Left renal pelvis (tissue), 4 donors: ENCODE results near the gene ANAPC10. TPM values are rescaled to one million over a fixed set of nuclear protein-coding genes. Genes with fewer than 3 reads are reported as not detected.

Experiments used
- polyA plus RNA-seq, 4 donors: library from polyadenylated mRNA; unstranded; fragments of 120-200 nt; gene quantifications; one replicate each; pipeline ENCODE4 v1.2.1, GENCODE V29; 2013; ENCODE audit not compliant: insufficient read length in 4 of 4

The ANAPC10 gene
- polyA plus RNA-seq, 4 donors = 26.6 to 35.1 (median 30.5) TPM

Other genes starting within 250 kb of the ANAPC10 start
- gene ABCE1, start 115 bp upstream of the ANAPC10 start, polyA plus RNA-seq = 10 to 100 TPM; 62.6 to 76.0 (median 72.9) TPM
- 10 to 100 TPM; 30.7 to 46.7 (median 41.2) TPM for gene OTUD4, start 82.4 kb upstream of the ANAPC10 start, polyA plus RNA-seq